OCI-LY7 (cell line): ENCODE results near the gene PCIF1. TPM values are rescaled to one million over a fixed set of nuclear protein-coding genes. Genes with fewer than 3 reads are reported as not detected.

Experiments used
- BruUV-seq: library from RNA; stranded (reverse); fragments of 400-500 nt; replicated peaks from 2 replicates; lab custom pipeline; 2021; lab: Mats Ljungman, UMichigan
- CTCF ChIA-PET: fragments of 300-600 bp; sonication (Branson Sonifier 250); formaldehyde crosslinking; loops from one replicate; lab custom pipeline; 2022; ENCODE audit warnings: antibody characterized with exemption; ENCODE audit not compliant: unreplicated experiment; lab: Charles Lee
- POLR2A ChIA-PET: fragments of 300-600 bp; sonication (Branson Sonifier 250); formaldehyde crosslinking; loops from one replicate; lab custom pipeline; 2022; ENCODE audit warnings: antibody characterized with exemption; lab: Charles Lee
- DNase-seq: peaks from one replicate; pipeline ENCODE4 v3.0.0-alpha.2; 2015; ENCODE audit warnings: low spot score
- H2AFZ ChIP-seq: fragments of 200-600 bp; sonication (generic), shearing (Covaris generic); 2 replicates; pipeline ENCODE4 v1.6.1; 2014; ENCODE audit warnings: mild to moderate bottlenecking, antibody characterized with exemption, low read length, moderate library complexity
- H3K27ac ChIP-seq: fragments of 200-600 bp; sonication (generic); 2 replicates; pipeline ENCODE4 v1.5.1; 2014; ENCODE audit warnings: mixed run types, low read depth, mild to moderate bottlenecking, moderate library complexity, low read length, inconsistent platforms; ENCODE audit not compliant: poor library complexity, severe bottlenecking
- H3K36me3 ChIP-seq: fragments of 200-600 bp; sonication (generic); 2 replicates; pipeline ENCODE4 v1.6.1; 2014; ENCODE audit warnings: mild to moderate bottlenecking, antibody characterized with exemption, low read length, moderate library complexity, mixed read lengths; ENCODE audit not compliant: insufficient read depth
- H3K4me1 ChIP-seq: fragments of 200-600 bp; sonication (generic); 2 replicates; pipeline ENCODE4 v1.5.1; 2014; ENCODE audit warnings: mild to moderate bottlenecking, low read length; ENCODE audit not compliant: insufficient read depth, poor library complexity, severe bottlenecking
- H3K4me2 ChIP-seq: fragments of 200-600 bp; sonication (generic); 2 replicates; pipeline ENCODE4 v1.6.1; 2014; ENCODE audit warnings: mild to moderate bottlenecking, low read length
- H3K4me3 ChIP-seq: fragments of 200-600 bp; sonication (generic); 2 replicates; pipeline ENCODE4 v1.5.1; 2014; ENCODE audit warnings: mild to moderate bottlenecking, low read depth, low read length; ENCODE audit not compliant: poor library complexity, severe bottlenecking
- H3K79me2 ChIP-seq: fragments of 200-600 bp; sonication (generic); 2 replicates; pipeline ENCODE4 v1.6.1; 2016; ENCODE audit warnings: low read depth, mild to moderate bottlenecking, low read length, moderate library complexity, mixed read lengths; ENCODE audit not compliant: insufficient read depth
- H3K9me2 ChIP-seq: fragments of 200-600 bp; sonication (generic); 2 replicates; pipeline ENCODE4 v1.6.1; 2016; ENCODE audit warnings: mild to moderate bottlenecking, low read length, mixed read lengths; ENCODE audit not compliant: insufficient read depth
- H3K9me3 ChIP-seq: fragments of 200-600 bp; sonication (generic); 2 replicates; pipeline ENCODE4 v1.6.1; 2014; ENCODE audit warnings: mild to moderate bottlenecking, mixed run types, low read length, mixed read lengths
- H4K20me1 ChIP-seq: fragments of 200-600 bp; sonication (generic); 2 replicates; pipeline ENCODE4 v1.6.1; 2014; ENCODE audit warnings: mild to moderate bottlenecking, antibody characterized with exemption, low read length, moderate library complexity, mixed read lengths; ENCODE audit not compliant: insufficient read depth
- CTCF ChIP-seq: fragments of 200-600 bp; sonication (generic); conservative IDR thresholded peaks from 2 replicates; pipeline ENCODE4 v1.5.1; 2014; ENCODE audit warnings: mild to moderate bottlenecking, antibody characterized with exemption, low read length, moderate library complexity, mixed read lengths
- EZH2phosphoT487 ChIP-seq: fragments of 200-600 bp; sonication (generic); IDR thresholded peaks from 2 replicates; pipeline ENCODE4 v1.6.1; 2018; ENCODE audit warnings: low read depth, borderline replicate concordance, mild to moderate bottlenecking, mixed run types, antibody characterized with exemption, low read length, moderate library complexity, mixed read lengths
- intact Hi-C: fragments of 100-400 bp; cut with micrococcal nuclease; formaldehyde crosslinking; loops from one replicate; pipeline ENCODE4 v1.10.0; 2022; ENCODE audit not compliant: unreplicated experiment
- total RNA-seq, 2 experiments: library from RNA; depleted of rRNA in 1 of 2; stranded (reverse); fragments of >200 nt in 1 of 2; shearing (Covaris generic) in 1 of 2; gene quantifications; 2 replicates each; pipeline ENCODE4 v1.2.3, GENCODE V29; 2014 to 2022

The PCIF1 gene
- total RNA-seq, 2 experiments from 2014 or later = 21.2 to 40.6 TPM

- Histone ChIP-seq H3K36me3 (peaks cover 1% of the 10 kb centered on the region; the same call in 1 of the 2 replicates), H3K9me2 (no peaks in the 10 kb centered on the region), H3K4me1 (peaks cover 15% of the 10 kb centered on the region), H3K9me3 (no peaks in the 10 kb centered on the region), H2AFZ (peak overlapping the region; percentile 88), H3K4me3 (peak overlapping the region; percentile 85), H3K27ac (peak overlapping the region; percentile 21), H3K79me2 (no peaks in the 10 kb centered on the region), H3K4me2 (peak overlapping the region; percentile 98), H4K20me1 (no peaks in the 10 kb centered on the region)
- ChIA-PET POLR2A (interaction anchor here (1.4 to 1.7 kb wide), 4 partner anchors 8 to 80 kb away, joined by 3 to 5 read pairs (median 4); partner anchors contain the start of genes PCIF1 and ZSWIM1), CTCF (no interaction called here)
- peak; percentile 71 for TF ChIP-seq CTCF
- TF ChIP-seq EZH2phosphoT487 = no peak
- peak; percentile 21 for DNase-seq
- intact Hi-C loops = no loop called here
- BruUV-seq = TSS peak; percentile 61
Observed at GRCh38 chr20:45890077-45890984, 44.2 kb upstream of the PCIF1 start.

GRCh38 chr20:45890985-45891983, 43.2 kb upstream of the PCIF1 start, which contains the start of the genes CTSA and NEURL2:
TSS of gene CTSA (plus strand) at chr20:45891335. CDS start at chr20:45891569, 234 bp downstream.
TSS of gene NEURL2 (minus strand) at chr20:45891208. CDS start at chr20:45890991, 217 bp downstream.
- DNase-seq = peak; percentile 91
- Histone ChIP-seq H3K4me3 (peak within 1 kb of the TSS; percentile 85), H3K9me3 (no peaks in the 10 kb centered on the region), H2AFZ (peak within 1 kb of the TSS; percentile 88), H3K4me1 (peaks cover 15% of the 10 kb centered on the region), H3K27ac (peak within 1 kb of the TSS; percentile 21), H4K20me1 (no peaks in the 10 kb centered on the region), H3K79me2 (no peaks in the 10 kb centered on the region), H3K9me2 (no peaks in the 10 kb centered on the region), H3K4me2 (peak within 1 kb of the TSS; percentile 98), H3K36me3 (no peaks in the 10 kb centered on the region; the same call in 1 of the 2 replicates)
- ChIA-PET CTCF (no interaction called here), POLR2A (interaction anchor here (1.1 to 1.7 kb wide), 4 partner anchors 9 to 79 kb away, joined by 3 to 5 read pairs (median 4); partner anchors contain the start of gene PCIF1)
- no TSS peak for BruUV-seq
- intact Hi-C loops = no loop called here
- TF ChIP-seq CTCF = no peak
- TF ChIP-seq EZH2phosphoT487 = no peak
